T-helper 2 cell (primary cell): ENCODE results near the gene BTNL9.
"Not testable (repeated sequence)": the region's sequence is repeated elsewhere in the genome, so short reads cannot be mapped to it uniquely, and the experiment has no call there.

ENCODE experiments used
- DNase-seq, 5 experiments: peaks; one replicate each; pipeline versions ENCODE4 v3.0.0 to v3.0.0-alpha.2; 2012 to 2022

The BTNL9 gene

GRCh38 chr5:181101030-181101641 lies 61.1 kb downstream of the BTNL9 start:
- DNase-seq: not testable (repeated sequence)

GRCh38 chr5:181101930-181102674 lies 62.0 kb downstream of the BTNL9 start:
- not testable (repeated sequence) for DNase-seq

- not testable (repeated sequence) for DNase-seq
These were observed 64.1 kb downstream of the BTNL9 start for GRCh38 chr5:181104259-181104568.

- DNase-seq: not testable (repeated sequence)
These were observed 64.7 kb downstream of the BTNL9 start for GRCh38 chr5:181104606-181105390.

GRCh38 chr5:181105391-181106025 lies 65.4 kb downstream of the BTNL9 start:
- DNase-seq: no peak

GRCh38 chr5:181107699-181108098 lies 67.6 kb downstream of the BTNL9 start:
- no peak for DNase-seq

- no peak for DNase-seq
These were observed 68.6 kb downstream of the BTNL9 start for GRCh38 chr5:181108578-181109165.

- no peak for DNase-seq
These were observed 69.5 kb downstream of the BTNL9 start for GRCh38 chr5:181109489-181110013.

GRCh38 chr5:181111010-181111409 lies 70.9 kb downstream of the BTNL9 start:
- DNase-seq: no peak
